ENCODE data around the gene PANX2. TPM values are rescaled to one million over a fixed set of nuclear protein-coding genes. Genes with fewer than 3 reads are reported as not detected.
"Not testable (repeated sequence)": the region's sequence is repeated elsewhere in the genome, so short reads cannot be mapped to it uniquely, and the experiment has no call there.

The PANX2 gene
- total RNA-seq, 1 donor from 2014 or later = 1.5 TPM

DNA sequence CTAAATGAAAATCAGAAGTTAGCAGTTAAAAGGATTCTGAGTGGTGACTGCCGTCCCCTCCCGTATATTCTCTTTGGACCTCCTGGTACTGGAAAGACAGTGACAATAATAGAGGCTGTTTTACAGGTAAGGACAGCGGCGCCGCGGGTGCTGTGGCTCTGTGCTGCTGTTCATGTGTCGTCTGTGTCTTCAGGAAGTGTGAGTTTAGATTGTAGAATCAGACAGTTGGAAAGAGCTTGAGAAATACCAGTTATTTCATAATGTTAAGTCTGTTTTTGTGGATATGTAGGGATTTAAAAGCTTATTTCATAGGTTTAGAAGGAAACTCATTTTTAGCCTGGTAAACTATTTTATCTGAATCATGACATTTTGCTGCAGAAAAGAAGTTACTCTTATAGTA lies 27.4 kb upstream of the PANX2 start:
- Mint-ChIP-seq H3K36me3 (ENCODE audit: unreplicated experiment) (no peaks in the 10 kb centered on the region), H3K9me3 (ENCODE audit: unreplicated experiment) (no peaks in the 10 kb centered on the region), H3K4me3 (ENCODE audit: unreplicated experiment) (no peak overlapping the region), H3K4me1 (ENCODE audit: unreplicated experiment) (peaks cover 26% of the 10 kb centered on the region), H3K27me3 (ENCODE audit: unreplicated experiment) (peaks cover 44% of the 10 kb centered on the region), H3K27ac (ENCODE audit: unreplicated experiment) (no peak overlapping the region)
- TF ChIP-seq, protein P1, sequence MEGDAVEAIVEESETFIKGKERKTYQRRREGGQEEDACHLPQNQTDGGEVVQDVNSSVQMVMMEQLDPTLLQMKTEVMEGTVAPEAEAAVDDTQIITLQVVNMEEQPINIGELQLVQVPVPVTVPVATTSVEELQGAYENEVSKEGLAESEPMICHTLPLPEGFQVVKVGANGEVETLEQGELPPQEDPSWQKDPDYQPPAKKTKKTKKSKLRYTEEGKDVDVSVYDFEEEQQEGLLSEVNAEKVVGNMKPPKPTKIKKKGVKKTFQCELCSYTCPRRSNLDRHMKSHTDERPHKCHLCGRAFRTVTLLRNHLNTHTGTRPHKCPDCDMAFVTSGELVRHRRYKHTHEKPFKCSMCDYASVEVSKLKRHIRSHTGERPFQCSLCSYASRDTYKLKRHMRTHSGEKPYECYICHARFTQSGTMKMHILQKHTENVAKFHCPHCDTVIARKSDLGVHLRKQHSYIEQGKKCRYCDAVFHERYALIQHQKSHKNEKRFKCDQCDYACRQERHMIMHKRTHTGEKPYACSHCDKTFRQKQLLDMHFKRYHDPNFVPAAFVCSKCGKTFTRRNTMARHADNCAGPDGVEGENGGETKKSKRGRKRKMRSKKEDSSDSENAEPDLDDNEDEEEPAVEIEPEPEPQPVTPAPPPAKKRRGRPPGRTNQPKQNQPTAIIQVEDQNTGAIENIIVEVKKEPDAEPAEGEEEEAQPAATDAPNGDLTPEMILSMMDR (IDR thresholded peaks at IDR 0.05) = no peak
- DNase-seq (ENCODE audit: extremely low spot score, unreplicated experiment) = no peak

DNA sequence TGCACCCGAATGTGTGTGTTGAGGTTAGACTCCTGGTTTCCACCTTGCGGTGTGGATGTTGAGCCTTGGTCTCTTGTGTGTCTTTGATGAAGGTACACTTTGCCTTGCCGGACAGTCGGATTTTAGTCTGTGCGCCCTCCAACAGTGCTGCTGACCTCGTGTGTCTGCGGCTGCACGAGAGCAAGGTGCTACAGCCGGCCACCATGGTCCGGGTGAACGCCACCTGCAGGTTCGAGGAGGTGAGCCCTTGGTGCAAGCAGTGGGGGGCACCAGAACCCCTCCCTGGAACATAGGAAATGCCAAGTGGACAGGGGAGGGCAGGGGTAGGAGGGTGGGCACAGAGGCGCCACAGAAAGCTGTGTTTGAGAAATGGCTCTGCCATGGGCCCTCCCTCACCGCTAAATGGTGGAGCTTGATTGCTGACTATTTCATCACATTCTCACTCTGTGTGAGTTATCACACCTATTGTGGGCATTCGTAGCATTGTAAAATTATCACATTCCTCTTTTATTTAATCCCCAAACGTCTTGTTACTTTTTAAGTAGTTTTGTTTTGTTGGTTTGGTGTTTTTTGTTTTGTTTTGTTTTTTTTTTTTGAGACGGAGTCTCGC lies 26.4 kb upstream of the PANX2 start:
- no peak for DNase-seq (ENCODE audit: extremely low spot score, unreplicated experiment)
- TF ChIP-seq, protein P1 (IDR thresholded peaks at IDR 0.05) = no peak

DNA sequence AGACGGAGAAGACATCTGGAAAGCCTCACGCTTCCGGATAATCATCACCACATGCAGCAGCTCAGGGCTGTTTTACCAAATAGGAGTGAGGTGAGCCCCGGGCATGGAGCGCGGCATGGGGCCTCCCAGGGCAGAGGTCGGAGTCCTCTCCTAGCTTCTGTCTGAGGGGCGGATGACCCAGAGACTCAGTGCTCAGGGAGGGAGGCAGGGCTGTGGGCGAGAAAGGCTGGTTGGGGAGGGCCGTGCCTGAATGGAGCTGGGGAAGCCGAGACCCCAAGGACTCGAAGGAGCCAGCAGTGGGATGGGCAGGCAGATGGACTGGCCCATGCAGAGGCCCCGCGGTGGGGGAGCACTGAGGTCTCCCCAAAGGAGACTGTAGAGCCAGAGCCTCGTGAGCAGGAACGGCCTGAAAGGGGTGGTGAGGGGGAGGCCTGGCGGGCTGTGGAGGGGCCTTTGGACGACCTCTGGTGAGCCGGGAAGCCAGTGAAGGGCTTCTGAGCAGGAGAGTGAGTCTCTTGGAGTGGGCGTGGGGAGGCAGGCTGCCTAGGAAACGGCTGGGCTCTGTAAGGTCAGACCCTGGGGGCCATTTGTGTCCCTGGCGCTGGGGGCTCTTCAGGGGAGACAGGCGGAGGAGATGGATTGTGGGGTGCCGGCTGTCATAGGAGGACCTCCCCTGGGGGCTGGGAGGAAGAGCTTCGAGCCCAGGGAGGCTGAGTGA lies 24.7 kb upstream of the PANX2 start:
- TF ChIP-seq, protein P1 (IDR thresholded peaks at IDR 0.05) = no peak
- no peaks in the 10 kb centered on the region for H3K36me3 Mint-ChIP-seq (ENCODE audit: unreplicated experiment)
- peaks cover 25% of the 10 kb centered on the region for H3K4me1 Mint-ChIP-seq (ENCODE audit: unreplicated experiment)
- no peak overlapping the region for H3K27ac Mint-ChIP-seq (ENCODE audit: unreplicated experiment)
- no peak overlapping the region for H3K4me3 Mint-ChIP-seq (ENCODE audit: unreplicated experiment)
- DNase-seq (ENCODE audit: extremely low spot score, unreplicated experiment) = no peak
- H3K9me3 Mint-ChIP-seq (ENCODE audit: unreplicated experiment) = no peaks in the 10 kb centered on the region
- H3K27me3 Mint-ChIP-seq (ENCODE audit: unreplicated experiment) = peaks cover 30% of the 10 kb centered on the region

More for the DNA sequence above, 26.4 kb upstream of the PANX2 start:
- Mint-ChIP-seq H3K27ac (ENCODE audit: unreplicated experiment) (no peak overlapping the region), H3K9me3 (ENCODE audit: unreplicated experiment) (no peaks in the 10 kb centered on the region), H3K36me3 (ENCODE audit: unreplicated experiment) (no peaks in the 10 kb centered on the region), H3K4me3 (ENCODE audit: unreplicated experiment) (no peak overlapping the region), H3K27me3 (ENCODE audit: unreplicated experiment) (peaks cover 40% of the 10 kb centered on the region), H3K4me1 (ENCODE audit: unreplicated experiment) (peaks cover 26% of the 10 kb centered on the region)

DNA sequence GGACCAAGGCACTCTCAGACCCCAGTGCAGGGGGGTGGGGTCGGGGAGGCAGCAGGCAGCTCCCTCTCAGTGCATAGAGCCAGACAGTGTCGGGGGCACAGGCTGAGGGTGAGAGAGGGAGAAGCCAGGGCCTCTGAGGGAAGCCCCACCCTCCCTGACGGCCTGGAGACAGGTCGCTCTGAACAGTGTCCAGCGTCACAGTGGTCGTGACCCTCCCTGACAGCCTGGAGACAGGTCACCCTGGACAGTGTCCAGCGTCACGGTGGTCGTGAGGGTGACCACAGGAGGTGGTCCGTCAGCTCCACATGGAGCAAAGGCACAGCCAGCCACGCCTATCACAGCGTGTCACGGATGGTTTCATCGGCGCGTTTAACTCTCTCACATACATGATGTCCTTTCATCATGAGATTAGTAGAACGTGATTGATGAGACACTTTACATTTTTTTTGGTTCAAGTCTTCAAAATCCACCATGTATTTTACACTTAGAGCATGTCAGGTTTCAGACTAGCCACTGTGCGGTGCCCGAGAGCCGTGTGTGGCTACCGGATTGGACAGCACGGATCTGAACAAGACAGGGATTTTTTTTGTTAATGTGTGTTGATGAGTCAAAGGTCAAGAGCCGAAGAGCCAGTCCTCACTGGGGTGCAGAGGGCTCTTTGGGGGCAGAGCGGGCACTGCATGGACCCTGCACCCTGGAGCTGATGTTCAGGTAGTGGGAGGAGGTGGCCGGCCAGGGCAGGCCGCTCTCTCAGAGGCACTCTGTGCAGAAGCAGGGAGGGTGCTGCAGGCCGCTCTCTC lies 23.9 kb upstream of the PANX2 start:
- Mint-ChIP-seq H3K9me3 (ENCODE audit: unreplicated experiment) (no peaks in the 10 kb centered on the region), H3K27ac (ENCODE audit: unreplicated experiment) (no peak overlapping the region), H3K4me3 (ENCODE audit: unreplicated experiment) (no peak overlapping the region), H3K36me3 (ENCODE audit: unreplicated experiment) (no peaks in the 10 kb centered on the region), H3K4me1 (ENCODE audit: unreplicated experiment) (peaks cover 24% of the 10 kb centered on the region), H3K27me3 (ENCODE audit: unreplicated experiment) (peaks cover 30% of the 10 kb centered on the region)
- DNase-seq (ENCODE audit: extremely low spot score, unreplicated experiment) = no peak
- TF ChIP-seq, protein P1 (IDR thresholded peaks at IDR 0.05) = peak; percentile 79

DNA sequence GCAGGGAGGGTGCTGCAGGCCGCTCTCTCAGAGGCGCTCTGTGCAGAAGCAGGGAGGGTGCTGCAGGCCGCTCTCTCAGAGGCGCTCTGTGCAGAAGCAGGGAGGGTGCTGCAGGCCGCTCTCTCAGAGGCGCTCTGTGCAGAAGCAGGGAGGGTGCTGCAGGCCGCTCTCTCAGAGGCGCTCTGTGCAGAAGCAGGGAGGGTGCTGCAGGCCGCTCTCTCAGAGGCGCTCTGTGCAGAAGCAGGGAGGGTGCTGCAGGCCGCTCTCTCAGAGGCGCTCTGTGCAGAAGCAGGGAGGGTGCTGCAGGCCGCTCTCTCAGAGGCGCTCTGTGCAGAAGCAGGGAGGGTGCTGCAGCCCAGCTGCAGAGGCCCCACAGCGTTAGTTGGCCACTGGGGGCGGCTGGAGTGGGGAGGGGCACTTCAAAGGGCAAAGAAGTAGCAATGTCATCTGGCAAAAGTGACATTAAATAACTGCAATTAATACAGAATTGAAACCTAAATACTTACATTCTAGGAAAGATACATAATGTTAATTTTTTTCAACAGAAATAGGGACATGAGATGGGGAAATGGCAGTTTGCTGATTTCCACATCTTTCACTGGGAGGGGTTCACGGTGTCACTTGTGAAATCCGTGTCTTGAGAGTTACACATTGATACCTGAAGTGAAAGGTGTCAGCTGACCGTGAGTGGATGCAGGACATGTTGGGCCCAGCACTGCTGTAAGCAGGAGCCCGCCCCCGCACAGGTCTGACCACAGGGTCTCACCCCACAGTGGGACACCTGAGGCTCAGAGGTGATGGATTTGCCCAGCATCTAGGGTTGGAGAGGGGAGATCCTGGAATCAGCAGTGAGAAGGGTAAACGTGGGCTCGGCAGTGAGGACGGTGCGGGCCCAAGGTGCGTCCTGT lies 23.0 kb upstream of the PANX2 start:
- H3K27ac Mint-ChIP-seq (ENCODE audit: unreplicated experiment); H3K9me3 Mint-ChIP-seq (ENCODE audit: unreplicated experiment); H3K36me3 Mint-ChIP-seq (ENCODE audit: unreplicated experiment); DNase-seq (ENCODE audit: extremely low spot score, unreplicated experiment); H3K4me3 Mint-ChIP-seq (ENCODE audit: unreplicated experiment): not testable (repeated sequence)
- peaks cover 23% of the 10 kb centered on the region for H3K27me3 Mint-ChIP-seq (ENCODE audit: unreplicated experiment)
- H3K4me1 Mint-ChIP-seq (ENCODE audit: unreplicated experiment) = peaks cover 17% of the 10 kb centered on the region
